Loucy (cell line): ENCODE measurements around the gene ZNF692.

ENCODE experiments used
- CTCF ChIP-seq: fragments of 200-600 bp; sonication (generic); conservative IDR thresholded peaks from 2 replicates; pipeline ENCODE4 v1.5.1; 2014; ENCODE audit warnings: mild to moderate bottlenecking, antibody characterized with exemption, low read length
- EZH2phosphoT487 ChIP-seq: fragments of 200-600 bp; IDR thresholded peaks from 2 replicates; pipeline ENCODE4 v1.6.1; 2018; ENCODE audit warnings: antibody characterized with exemption, mild to moderate bottlenecking, moderate library complexity, borderline replicate concordance

DNA sequence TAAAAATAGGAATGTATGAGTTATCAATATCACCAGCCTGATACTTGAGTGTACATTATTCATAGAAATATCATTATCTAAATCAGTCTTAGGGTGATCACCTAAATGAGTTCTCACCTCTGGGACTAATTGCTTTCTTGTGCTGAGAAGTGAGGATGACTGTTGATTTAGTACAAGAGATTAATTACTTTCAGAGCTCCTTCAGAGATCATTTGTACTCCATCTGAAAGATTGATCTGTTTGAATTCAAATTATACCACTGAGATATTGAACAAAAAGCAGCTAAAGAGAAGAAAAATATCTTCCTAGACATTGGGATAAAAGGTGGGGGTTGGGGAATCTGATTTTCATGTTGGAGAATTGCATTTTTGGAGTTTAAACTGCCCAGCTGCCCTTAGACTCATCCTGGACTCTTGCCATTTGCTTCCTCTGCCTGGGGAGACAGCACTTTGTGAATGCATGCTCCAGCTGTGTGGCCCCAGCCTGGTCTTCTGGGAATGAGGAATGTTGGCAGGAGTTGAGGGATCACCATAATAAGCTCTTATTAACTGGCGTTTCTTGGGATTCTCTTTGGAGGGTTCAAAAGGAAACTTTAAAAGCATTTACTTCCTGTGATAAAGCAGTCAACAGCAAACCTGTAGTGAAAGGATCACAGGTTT lies 27.5 kb upstream of the ZNF692 start:
- TF ChIP-seq CTCF (no peak), EZH2phosphoT487 (no peak)
